Astrocyte (in vitro differentiated cells and primary cell): ENCODE results near the gene ADCK1.

Experiments used
- CTCF ChIP-seq: IDR thresholded peaks from 2 replicates; pipeline ENCODE4 v1.5.1; 2011; ENCODE audit warnings: low read depth, mild to moderate bottlenecking, inconsistent platforms, low read length, moderate library complexity; ENCODE audit not compliant: insufficient read depth
- EZH2 ChIP-seq: IDR thresholded peaks from 2 replicates; pipeline ENCODE4 v1.6.1; 2012; ENCODE audit warnings: mild to moderate bottlenecking, low read length, inconsistent platforms; ENCODE audit not compliant: insufficient read depth

- TF ChIP-seq CTCF, result no peak
- no peak for TF ChIP-seq EZH2
Observed at GRCh38 chr14:77906446-77906845, 106.5 kb downstream of the ADCK1 start.
